SU-DHL-6 (cell line): ENCODE results near the gene SEPTIN1.

Source experiments
- H2AFZ ChIP-seq: fragments of 200-600 bp; sonication (generic); 2 replicates; pipeline ENCODE4 v1.6.1; 2014; ENCODE audit warnings: low read depth, mild to moderate bottlenecking, moderate library complexity, mixed read lengths, antibody characterized with exemption, low read length; ENCODE audit not compliant: severe bottlenecking
- H3F3A ChIP-seq: fragments of 200-600 bp; shearing (Covaris generic); 2 replicates; pipeline ENCODE4 v1.6.0; 2016; ENCODE audit warnings: antibody characterized with exemption, mild to moderate bottlenecking; ENCODE audit not compliant: insufficient read depth
- H3K27ac ChIP-seq: fragments of 200-600 bp; sonication (generic); 2 replicates; pipeline ENCODE4 v1.5.1; 2016; ENCODE audit warnings: low read depth, mild to moderate bottlenecking, low read length, moderate library complexity, mixed read lengths
- H3K27me3 ChIP-seq: fragments of 200-600 bp; sonication (generic), shearing (Covaris generic); 2 replicates; pipeline ENCODE4 v1.6.0; 2014; ENCODE audit warnings: mild to moderate bottlenecking, low read length
- H3K36me3 ChIP-seq: fragments of 200-600 bp; sonication (generic); 2 replicates; pipeline ENCODE4 v1.6.1; 2014; ENCODE audit warnings: mild to moderate bottlenecking, low read length, mixed read lengths
- H3K4me2 ChIP-seq: fragments of 300-600, 200-600 bp; shearing (Covaris generic), sonication (generic); 2 replicates; pipeline ENCODE4 v1.6.0; 2014; ENCODE audit warnings: low read length, low read depth, mild to moderate bottlenecking; ENCODE audit not compliant: poor library complexity, severe bottlenecking
- H3K4me3 ChIP-seq: fragments of 200-600 bp; sonication (generic); 2 replicates; pipeline ENCODE4 v1.5.1; 2014; ENCODE audit warnings: antibody characterized with exemption, low read length, mild to moderate bottlenecking, mixed read lengths; ENCODE audit not compliant: insufficient read depth, poor library complexity, severe bottlenecking
- H3K79me2 ChIP-seq: fragments of 200-600 bp; sonication (generic); 2 replicates; pipeline ENCODE4 v1.6.1; 2014; ENCODE audit warnings: mild to moderate bottlenecking, low read length, moderate library complexity; ENCODE audit not compliant: insufficient read depth
- H3K9ac ChIP-seq: fragments of 200-600 bp; sonication (generic); 2 replicates; pipeline ENCODE4 v1.7.0; 2014; ENCODE audit warnings: mild to moderate bottlenecking, low read length
- H3K9me2 ChIP-seq: fragments of 200-600 bp; sonication (generic); replicated peaks from 2 replicates; pipeline ENCODE4 v1.6.1; 2014; ENCODE audit warnings: low read length; ENCODE audit not compliant: insufficient read depth
- H3K9me3 ChIP-seq: fragments of 200-600 bp; sonication (generic); 2 replicates; pipeline ENCODE4 v1.6.1; 2014; ENCODE audit warnings: low read length, mixed read lengths; ENCODE audit not compliant: insufficient read depth
- H4K20me1 ChIP-seq: fragments of 200-600 bp; sonication (generic); 2 replicates; pipeline ENCODE4 v1.6.1; 2014; ENCODE audit warnings: low read depth, mild to moderate bottlenecking, antibody characterized with exemption, low read length, moderate library complexity, mixed read lengths
- CTCF ChIP-seq: fragments of 200-600 bp; sonication (generic); IDR thresholded peaks from one replicate; pipeline ENCODE4 v1.5.1; 2017; ENCODE audit warnings: antibody characterized with exemption, mild to moderate bottlenecking, low read length, moderate library complexity; ENCODE audit not compliant: insufficient read depth, poor library complexity, severe bottlenecking
- EZH2phosphoT487 ChIP-seq: fragments of 200-600 bp; sonication (generic), shearing (Covaris generic); conservative IDR thresholded peaks from 2 replicates; pipeline ENCODE4 v1.6.1; 2018; ENCODE audit warnings: mild to moderate bottlenecking, antibody characterized with exemption, low read length, moderate library complexity, mixed read lengths

SEPTIN1 gene

GRCh38 chr16:30429418-30429677 is 47.0 kb upstream of the SEPTIN1 start:
- H3K9me2 ChIP-seq, result no peaks in the 10 kb centered on the region
- peak overlapping the region; percentile 82 for H3K9ac ChIP-seq
- H3K79me2 ChIP-seq, result peaks cover 39% of the 10 kb centered on the region
- peak overlapping the region; percentile 81 for H3K4me2 ChIP-seq
- peak overlapping the region; percentile 58 for H3K27ac ChIP-seq
- no peak overlapping the region for H2AFZ ChIP-seq
- H3F3A ChIP-seq, result no peaks in the 10 kb centered on the region
- H4K20me1 ChIP-seq, result no peaks in the 10 kb centered on the region; the same call in 1 of the 2 replicates
- H3K9me3 ChIP-seq, result no peaks in the 10 kb centered on the region
- TF ChIP-seq CTCF (no peak), EZH2phosphoT487 (no peak)
- H3K36me3 ChIP-seq, result peaks cover 9% of the 10 kb centered on the region
- peak overlapping the region; percentile 83 for H3K4me3 ChIP-seq
- H3K27me3 ChIP-seq, result no peaks in the 10 kb centered on the region

- H3K36me3 ChIP-seq, result peaks cover 9% of the 10 kb centered on the region
- H3K27me3 ChIP-seq, result no peaks in the 10 kb centered on the region
- H3K4me2 ChIP-seq, result peak overlapping the region; percentile 81
- H3K9me3 ChIP-seq, result no peaks in the 10 kb centered on the region
- TF ChIP-seq EZH2phosphoT487 (no peak), CTCF (no peak)
- no peaks in the 10 kb centered on the region for H3K9me2 ChIP-seq
- H3K27ac ChIP-seq, result no peak overlapping the region
- peaks cover 44% of the 10 kb centered on the region for H3K79me2 ChIP-seq
- H2AFZ ChIP-seq, result no peak overlapping the region
- no peak overlapping the region for H3K4me3 ChIP-seq
- no peaks in the 10 kb centered on the region; the same call in 1 of the 2 replicates for H4K20me1 ChIP-seq
- H3F3A ChIP-seq, result no peaks in the 10 kb centered on the region
- no peak overlapping the region for H3K9ac ChIP-seq
Measured at GRCh38 chr16:30428055-30428454, 45.7 kb upstream of the SEPTIN1 start.

GRCh38 chr16:30421010-30421409 is 38.6 kb upstream of the SEPTIN1 start:
- no peak overlapping the region for H3K4me3 ChIP-seq
- no peaks in the 10 kb centered on the region for H3K27me3 ChIP-seq
- peaks cover 26% of the 10 kb centered on the region for H3F3A ChIP-seq
- no peak overlapping the region for H3K27ac ChIP-seq
- no peaks in the 10 kb centered on the region for H4K20me1 ChIP-seq
- no peak overlapping the region for H2AFZ ChIP-seq
- H3K4me2 ChIP-seq, result no peak overlapping the region
- TF ChIP-seq CTCF, result no peak
- TF ChIP-seq EZH2phosphoT487, result no peak
- H3K9me2 ChIP-seq, result no peaks in the 10 kb centered on the region
- H3K9ac ChIP-seq, result no peak overlapping the region
- H3K36me3 ChIP-seq, result no peaks in the 10 kb centered on the region
- H3K9me3 ChIP-seq, result no peaks in the 10 kb centered on the region
- H3K79me2 ChIP-seq, result peaks cover 17% of the 10 kb centered on the region; the same call in 1 of the 2 replicates
